ENCODE data around the gene MKNK1.

The MKNK1 gene

DNA sequence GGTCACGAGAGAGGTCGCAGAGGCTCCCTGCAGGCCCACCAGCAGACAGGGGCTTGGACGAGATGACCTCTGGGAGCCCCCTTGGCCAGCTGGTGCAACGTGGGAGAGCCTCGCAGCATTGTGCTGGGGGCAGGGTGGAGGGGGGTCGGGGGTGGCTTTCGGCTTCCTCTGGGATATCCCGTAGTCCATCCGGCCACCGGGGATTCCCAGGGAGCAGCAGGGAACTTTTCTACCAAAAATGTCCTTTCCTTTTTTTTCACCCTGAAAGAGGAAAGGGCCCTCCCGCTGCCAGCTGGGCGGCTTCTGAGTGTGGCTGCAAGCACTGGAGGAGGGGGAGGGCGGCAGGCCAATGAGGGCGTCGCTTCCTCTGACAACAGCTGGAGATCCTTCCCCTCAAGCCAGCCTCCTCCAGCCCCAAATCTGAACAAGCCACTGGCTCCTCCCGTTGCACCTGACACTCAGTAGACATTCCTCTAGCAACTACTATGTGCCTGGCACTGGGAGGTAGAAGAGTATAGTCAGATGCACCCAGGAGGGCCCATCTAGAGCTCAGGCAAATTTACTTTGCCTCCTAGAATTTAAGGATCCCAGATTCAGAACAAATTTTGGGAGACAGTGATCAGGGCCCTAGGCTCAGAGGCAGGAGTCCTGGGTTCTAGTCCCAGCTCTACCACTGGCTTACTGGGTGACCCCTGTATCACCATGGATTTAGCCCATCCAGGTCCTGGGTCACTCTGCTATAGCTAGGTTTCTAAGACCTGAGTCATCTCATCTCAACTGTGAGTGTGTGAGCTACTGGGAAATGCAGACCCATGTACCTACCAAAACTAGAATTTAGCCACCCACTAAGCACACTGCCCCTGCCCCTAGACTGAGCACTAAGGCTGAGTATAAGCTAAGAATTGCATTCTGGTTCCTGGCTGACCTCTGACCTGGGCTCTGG lies 9.9 kb upstream of the MKNK1 start:
- H3K27me3 ChIP-seq (ENCODE audit: control insufficient read depth, insufficient read depth, low read length), result no peaks in the 10 kb centered on the region
- peak overlapping the region; percentile 22 for H2AFZ ChIP-seq
- H3K4me1 ChIP-seq, result peaks cover 4% of the 10 kb centered on the region
- H3K36me3 ChIP-seq (ENCODE audit: control insufficient read depth, insufficient read depth, low read length), result no peaks in the 10 kb centered on the region
- no peak overlapping the region for H3K9ac ChIP-seq
- H3K4me3 ChIP-seq (ENCODE audit: low read depth, low read length), result no peak overlapping the region
- H3K4me2 ChIP-seq (ENCODE audit: low read length), result peak overlapping the region; percentile 29
- peak overlapping the region; percentile 24 for H3K27ac ChIP-seq
- TF ChIP-seq, protein P1, sequence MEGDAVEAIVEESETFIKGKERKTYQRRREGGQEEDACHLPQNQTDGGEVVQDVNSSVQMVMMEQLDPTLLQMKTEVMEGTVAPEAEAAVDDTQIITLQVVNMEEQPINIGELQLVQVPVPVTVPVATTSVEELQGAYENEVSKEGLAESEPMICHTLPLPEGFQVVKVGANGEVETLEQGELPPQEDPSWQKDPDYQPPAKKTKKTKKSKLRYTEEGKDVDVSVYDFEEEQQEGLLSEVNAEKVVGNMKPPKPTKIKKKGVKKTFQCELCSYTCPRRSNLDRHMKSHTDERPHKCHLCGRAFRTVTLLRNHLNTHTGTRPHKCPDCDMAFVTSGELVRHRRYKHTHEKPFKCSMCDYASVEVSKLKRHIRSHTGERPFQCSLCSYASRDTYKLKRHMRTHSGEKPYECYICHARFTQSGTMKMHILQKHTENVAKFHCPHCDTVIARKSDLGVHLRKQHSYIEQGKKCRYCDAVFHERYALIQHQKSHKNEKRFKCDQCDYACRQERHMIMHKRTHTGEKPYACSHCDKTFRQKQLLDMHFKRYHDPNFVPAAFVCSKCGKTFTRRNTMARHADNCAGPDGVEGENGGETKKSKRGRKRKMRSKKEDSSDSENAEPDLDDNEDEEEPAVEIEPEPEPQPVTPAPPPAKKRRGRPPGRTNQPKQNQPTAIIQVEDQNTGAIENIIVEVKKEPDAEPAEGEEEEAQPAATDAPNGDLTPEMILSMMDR (IDR thresholded peaks at IDR 0.05), result no peak
- H3K79me2 ChIP-seq, result no peaks in the 10 kb centered on the region
- H3K9me3 ChIP-seq (ENCODE audit: control insufficient read depth, low read length), result no peaks in the 10 kb centered on the region

DNA sequence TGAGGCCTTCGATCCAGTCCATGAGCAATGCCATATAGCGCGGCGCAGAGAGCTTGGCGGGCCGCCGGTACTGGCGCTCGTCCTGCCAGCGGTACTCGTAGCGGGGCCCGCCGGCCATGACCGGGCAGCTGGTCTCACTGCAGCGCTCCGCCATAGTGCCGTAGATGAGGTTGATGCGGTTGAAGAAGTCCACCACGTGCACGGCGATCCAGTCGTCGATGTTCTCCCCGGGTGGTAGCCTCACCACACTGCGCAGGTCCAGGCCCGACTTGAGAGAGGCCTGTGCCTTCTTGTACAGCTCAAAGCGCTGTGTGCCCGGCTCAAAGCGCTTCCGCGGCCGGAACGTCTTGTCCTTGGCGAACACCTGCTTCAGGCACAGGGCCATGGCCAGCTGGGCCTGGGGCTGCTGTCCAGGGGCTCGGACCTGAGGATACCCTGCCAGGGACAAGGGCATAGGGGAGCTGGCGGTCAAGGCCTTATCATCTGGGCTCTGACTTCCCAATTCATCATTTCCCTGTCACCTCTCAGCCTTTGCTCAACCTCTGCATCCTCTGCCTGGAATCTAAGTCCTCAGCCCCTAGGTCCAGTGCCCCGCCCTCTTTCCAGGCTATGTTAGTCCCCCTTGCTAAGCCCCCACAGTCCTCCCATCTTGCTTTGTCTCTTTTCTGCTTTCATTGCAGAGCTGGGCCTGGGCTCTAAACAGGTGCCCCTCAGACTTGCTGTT lies 9.0 kb upstream of the MKNK1 start:
- TF ChIP-seq, protein P1 (IDR thresholded peaks at IDR 0.05), result no peak
- peaks cover 4% of the 10 kb centered on the region for H3K4me1 ChIP-seq
- H3K27ac ChIP-seq, result no peak overlapping the region
- H2AFZ ChIP-seq, result peak overlapping the region; percentile 22
- no peak overlapping the region for H3K4me3 ChIP-seq (ENCODE audit: low read depth, low read length)
- H3K9me3 ChIP-seq (ENCODE audit: control insufficient read depth, low read length), result no peaks in the 10 kb centered on the region
- no peaks in the 10 kb centered on the region for H3K79me2 ChIP-seq
- no peaks in the 10 kb centered on the region for H3K27me3 ChIP-seq (ENCODE audit: control insufficient read depth, insufficient read depth, low read length)
- peak overlapping the region; percentile 29 for H3K4me2 ChIP-seq (ENCODE audit: low read length)
- H3K36me3 ChIP-seq (ENCODE audit: control insufficient read depth, insufficient read depth, low read length), result no peaks in the 10 kb centered on the region
- no peak overlapping the region for H3K9ac ChIP-seq

DNA sequence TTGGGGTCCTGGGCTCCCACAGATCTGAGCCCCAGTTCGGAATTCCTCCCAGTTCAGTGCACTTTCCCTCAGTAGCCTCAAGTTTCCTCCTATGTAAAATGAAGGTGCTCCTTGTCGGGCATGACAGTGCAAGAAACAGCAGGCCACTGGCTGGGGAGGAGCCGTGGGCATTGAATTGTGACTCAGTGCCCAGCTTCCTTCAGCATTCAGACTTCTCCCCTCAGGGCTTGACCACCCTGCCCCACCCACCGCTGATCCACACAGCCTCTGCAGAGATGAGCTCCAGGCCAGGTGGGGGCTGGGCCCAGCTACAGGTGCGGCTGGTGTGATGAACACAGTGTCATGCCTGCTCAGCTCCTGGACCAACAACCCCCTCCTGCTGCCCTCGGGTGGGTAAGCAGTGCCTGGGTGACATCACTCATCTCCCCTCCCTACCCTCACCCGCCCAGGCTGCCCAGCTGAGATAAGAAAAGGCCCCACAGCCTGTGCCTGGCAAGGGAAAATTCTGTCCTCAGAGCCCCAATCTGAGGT lies 7.7 kb upstream of the MKNK1 start:
- H3K79me2 ChIP-seq, result no peaks in the 10 kb centered on the region
- no peak overlapping the region for H3K27ac ChIP-seq
- H3K4me3 ChIP-seq (ENCODE audit: low read depth, low read length), result no peak overlapping the region
- TF ChIP-seq, protein P1 (IDR thresholded peaks at IDR 0.05), result no peak
- H3K4me1 ChIP-seq, result peaks cover 4% of the 10 kb centered on the region
- no peak overlapping the region for H3K9ac ChIP-seq
- no peaks in the 10 kb centered on the region for H3K9me3 ChIP-seq (ENCODE audit: control insufficient read depth, low read length)
- no peak overlapping the region for H2AFZ ChIP-seq
- peak overlapping the region; percentile 10 for H3K4me2 ChIP-seq (ENCODE audit: low read length)
- no peaks in the 10 kb centered on the region for H3K27me3 ChIP-seq (ENCODE audit: control insufficient read depth, insufficient read depth, low read length)
- no peaks in the 10 kb centered on the region for H3K36me3 ChIP-seq (ENCODE audit: control insufficient read depth, insufficient read depth, low read length)

DNA sequence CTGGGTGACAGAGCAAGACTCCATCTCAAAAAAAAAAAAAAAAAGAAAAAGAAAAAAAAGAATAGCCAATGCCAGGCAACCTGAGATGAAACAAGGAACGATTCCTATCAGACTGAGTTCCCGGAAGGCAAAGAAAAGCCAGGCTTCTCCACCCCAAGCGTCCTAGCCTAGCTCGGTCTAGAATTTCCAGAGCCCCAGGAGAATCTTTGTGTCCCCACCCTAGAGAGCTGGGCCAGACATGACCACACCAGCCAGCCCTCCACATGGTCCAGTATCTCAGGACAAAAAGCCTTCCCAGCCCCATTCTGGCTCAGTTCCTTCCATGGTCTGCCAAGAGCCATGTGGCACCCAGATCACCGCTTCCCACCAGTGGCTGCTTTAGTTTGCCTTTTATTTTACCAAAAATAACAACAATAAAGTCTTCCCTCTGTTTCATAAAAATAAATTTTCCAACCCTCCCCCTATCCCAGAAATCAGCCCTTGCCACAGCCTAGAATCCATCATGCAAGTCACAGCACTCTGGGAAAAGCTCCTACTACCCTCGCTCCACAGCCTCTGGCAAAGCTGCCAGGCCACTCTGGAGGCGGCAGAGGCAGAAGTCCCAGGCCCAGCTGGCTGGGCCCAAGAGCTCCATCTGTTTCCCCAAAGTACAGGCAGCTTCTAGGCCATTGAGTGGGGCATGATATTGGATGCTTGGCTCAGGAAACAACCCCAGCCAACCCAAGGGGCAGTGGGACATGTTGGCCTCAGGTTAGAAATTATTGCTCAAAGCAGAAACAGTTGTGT lies 3.5 kb upstream of the MKNK1 start:
- Histone ChIP-seq H3K9me3 (ENCODE audit: control insufficient read depth, low read length) (no peaks in the 10 kb centered on the region), H3K27ac (no peak overlapping the region), H3K9ac (no peak overlapping the region), H3K79me2 (no peaks in the 10 kb centered on the region), H3K27me3 (ENCODE audit: control insufficient read depth, insufficient read depth, low read length) (no peaks in the 10 kb centered on the region), H3K4me1 (peaks cover 6% of the 10 kb centered on the region), H3K36me3 (ENCODE audit: control insufficient read depth, insufficient read depth, low read length) (no peaks in the 10 kb centered on the region), H3K4me3 (ENCODE audit: low read depth, low read length) (no peak overlapping the region), H3K4me2 (ENCODE audit: low read length) (no peak overlapping the region), H2AFZ (no peak overlapping the region)
- TF ChIP-seq, protein P1 (IDR thresholded peaks at IDR 0.05), result no peak

Measured in parathyroid adenoma (tissue), 2 donors.